ENCODE measurements around the gene IL3RA.
"Not testable (repeated sequence)": the region's sequence is repeated elsewhere in the genome, so short reads cannot be mapped to it uniquely, and the experiment has no call there.

IL3RA gene

DNA sequence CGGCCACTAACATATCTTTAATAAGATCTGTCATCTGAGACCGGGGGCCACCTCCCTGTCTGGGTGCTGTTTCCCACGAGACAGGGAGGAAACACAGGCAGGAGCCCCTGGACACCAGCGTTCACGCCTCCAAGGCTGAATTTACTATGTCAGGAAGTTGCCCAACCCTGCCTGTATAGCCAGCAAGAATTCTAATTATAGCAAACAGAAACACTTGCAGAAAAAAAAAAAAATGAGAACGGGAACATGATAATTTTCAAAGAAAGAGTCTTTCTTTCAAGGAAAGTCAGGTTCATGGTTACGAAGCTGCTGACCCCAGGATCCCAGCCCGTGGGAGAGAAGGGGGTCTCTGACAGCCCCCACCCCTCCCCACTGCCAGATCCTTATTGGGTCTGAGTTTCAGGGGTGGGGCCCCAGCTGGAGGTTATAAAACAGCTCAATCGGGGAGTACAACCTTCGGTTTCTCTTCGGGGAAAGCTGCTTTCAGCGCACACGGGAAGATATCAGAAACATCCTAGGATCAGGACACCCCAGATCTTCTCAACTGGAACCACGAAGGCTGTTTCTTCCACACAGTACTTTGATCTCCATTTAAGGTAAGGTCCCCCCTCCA, at the start of gene IL3RA:
IL3RA (plus strand) TSS at position 455 of the 613 bp plus-strand sequence. CDS start 4,981 bp downstream, outside the sequence.
- DNase-seq (ENCODE audit: extremely low read depth, low read depth), result no peak
- TF ChIP-seq, protein P1, sequence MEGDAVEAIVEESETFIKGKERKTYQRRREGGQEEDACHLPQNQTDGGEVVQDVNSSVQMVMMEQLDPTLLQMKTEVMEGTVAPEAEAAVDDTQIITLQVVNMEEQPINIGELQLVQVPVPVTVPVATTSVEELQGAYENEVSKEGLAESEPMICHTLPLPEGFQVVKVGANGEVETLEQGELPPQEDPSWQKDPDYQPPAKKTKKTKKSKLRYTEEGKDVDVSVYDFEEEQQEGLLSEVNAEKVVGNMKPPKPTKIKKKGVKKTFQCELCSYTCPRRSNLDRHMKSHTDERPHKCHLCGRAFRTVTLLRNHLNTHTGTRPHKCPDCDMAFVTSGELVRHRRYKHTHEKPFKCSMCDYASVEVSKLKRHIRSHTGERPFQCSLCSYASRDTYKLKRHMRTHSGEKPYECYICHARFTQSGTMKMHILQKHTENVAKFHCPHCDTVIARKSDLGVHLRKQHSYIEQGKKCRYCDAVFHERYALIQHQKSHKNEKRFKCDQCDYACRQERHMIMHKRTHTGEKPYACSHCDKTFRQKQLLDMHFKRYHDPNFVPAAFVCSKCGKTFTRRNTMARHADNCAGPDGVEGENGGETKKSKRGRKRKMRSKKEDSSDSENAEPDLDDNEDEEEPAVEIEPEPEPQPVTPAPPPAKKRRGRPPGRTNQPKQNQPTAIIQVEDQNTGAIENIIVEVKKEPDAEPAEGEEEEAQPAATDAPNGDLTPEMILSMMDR (IDR thresholded peaks at IDR 0.05; ENCODE audit: low read depth, low read length), result no peak

- no peak for DNase-seq (ENCODE audit: extremely low read depth, low read depth)
- TF ChIP-seq, protein P1 (IDR thresholded peaks at IDR 0.05; ENCODE audit: low read depth, low read length), result no peak
Observed at GRCh38 chrX:1289535-1289934, 47.0 kb upstream of the IL3RA start.

DNA sequence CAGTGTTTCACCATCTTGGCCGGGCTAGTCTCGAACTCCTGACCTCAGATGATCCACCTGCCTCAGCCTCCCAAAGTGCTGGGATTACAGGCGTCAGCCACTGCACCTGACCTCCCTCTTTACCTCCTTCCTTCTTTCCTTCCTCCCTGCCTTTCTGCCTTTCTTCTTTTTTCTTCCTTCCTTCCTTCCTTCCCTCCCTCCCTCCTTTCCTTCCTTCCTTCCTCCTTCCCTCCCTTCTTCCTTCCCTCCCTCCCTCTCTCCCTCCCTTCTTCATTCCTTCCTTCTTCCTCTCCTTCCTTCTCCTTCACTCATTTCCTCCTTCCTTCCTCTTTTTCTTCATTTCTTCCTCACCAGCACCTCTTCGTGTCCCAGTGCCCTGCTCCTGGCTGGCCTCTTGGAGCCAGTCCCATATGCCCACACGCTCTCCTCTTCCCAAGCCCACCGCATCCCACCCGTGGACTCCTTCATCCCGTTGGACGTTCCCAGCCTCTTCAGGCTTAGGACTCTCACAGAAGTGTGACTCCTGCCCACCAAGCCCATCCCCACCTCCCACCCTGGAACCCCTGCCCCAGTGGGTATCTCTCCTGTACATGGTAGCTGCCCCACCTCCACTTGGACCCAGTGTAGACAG, 45.4 kb upstream of the IL3RA start:
- TF ChIP-seq, protein P1 (IDR thresholded peaks at IDR 0.05; ENCODE audit: low read depth, low read length), result no peak
- no peak for DNase-seq (ENCODE audit: extremely low read depth, low read depth)

DNA sequence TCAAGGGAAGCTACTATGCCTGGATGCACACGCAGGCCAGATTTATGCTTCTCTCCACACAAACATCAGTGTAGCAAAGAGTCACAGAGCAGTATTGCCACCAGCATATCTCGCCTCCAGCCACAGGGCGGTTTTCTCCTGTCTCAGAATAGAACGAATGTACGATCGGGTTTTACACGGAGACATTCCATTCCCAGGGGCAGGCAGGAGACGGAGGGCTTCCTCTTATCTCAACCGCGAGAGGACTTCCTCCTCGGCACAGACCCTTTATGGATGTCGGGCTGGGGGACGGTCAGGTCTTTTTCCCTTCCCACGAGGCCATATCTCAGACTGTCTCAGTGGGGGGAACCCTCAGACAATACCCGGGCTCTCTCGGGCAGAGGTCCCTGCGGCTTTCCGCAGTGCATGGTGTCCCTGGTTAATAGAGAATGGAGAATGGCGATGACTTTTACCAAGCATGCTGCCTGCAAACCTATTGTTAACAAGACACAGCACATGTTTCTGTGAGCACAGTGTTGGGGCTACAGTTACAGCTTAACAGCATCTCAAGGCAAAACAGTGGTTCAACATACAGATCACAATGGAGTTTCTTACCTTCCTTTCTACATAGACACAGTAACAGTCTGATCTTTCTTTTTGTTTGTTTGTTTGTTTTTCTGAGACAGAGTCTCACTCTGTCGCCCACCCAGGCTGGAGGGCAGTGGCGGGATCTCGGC, 43.9 kb upstream of the IL3RA start:
- DNase-seq (ENCODE audit: extremely low read depth, low read depth), result no peak
- TF ChIP-seq, protein P1 (IDR thresholded peaks at IDR 0.05; ENCODE audit: low read depth, low read length), result no peak

GRCh38 chrX:1294301-1295067, 42.1 kb upstream of the IL3RA start:
- DNase-seq (ENCODE audit: extremely low read depth, low read depth), result no peak
- TF ChIP-seq, protein P1 (IDR thresholded peaks at IDR 0.05; ENCODE audit: low read depth, low read length), result no peak

- TF ChIP-seq, protein P1 (IDR thresholded peaks at IDR 0.05; ENCODE audit: low read depth, low read length), result no peak
- DNase-seq (ENCODE audit: extremely low read depth, low read depth), result no peak
Observed at GRCh38 chrX:1295550-1295949, 41.0 kb upstream of the IL3RA start.

DNA sequence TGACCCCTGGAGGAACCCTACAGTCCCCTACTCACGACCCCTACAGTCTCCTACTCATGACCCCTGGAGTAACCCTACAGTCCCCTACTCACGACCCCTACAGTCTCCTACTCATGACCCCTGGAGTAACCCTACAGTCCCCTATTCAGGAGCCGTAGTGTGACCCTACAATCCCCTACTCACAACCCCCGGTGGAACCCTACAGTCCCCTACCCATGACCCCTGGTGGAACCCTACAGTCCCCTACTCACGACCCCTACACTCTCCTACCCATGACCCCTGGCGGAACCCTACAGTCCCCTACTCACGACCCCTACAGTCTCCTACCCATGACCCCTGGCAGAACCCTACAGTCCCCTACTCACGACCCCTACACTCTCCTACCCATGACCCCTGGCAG, 39.0 kb upstream of the IL3RA start:
- not testable (repeated sequence) for DNase-seq (ENCODE audit: extremely low read depth, low read depth)
